CD1c-positive myeloid dendritic cell (primary cell): ENCODE results near the gene PDE4A.
"Not testable (repeated sequence)": the region's sequence is repeated elsewhere in the genome, so short reads cannot be mapped to it uniquely, and the experiment has no call there.

Source experiments
- DNase-seq: peaks from one replicate; pipeline ENCODE4 v3.0.0-alpha.2; 2016; ENCODE audit errors: extremely low spot score

The PDE4A gene

GRCh38 chr19:10462042-10462441 lies 41.7 kb downstream of the PDE4A start:
- not testable (repeated sequence) for DNase-seq

- no peak for DNase-seq
Observed at GRCh38 chr19:10462557-10462956, 42.2 kb downstream of the PDE4A start.

- DNase-seq: no peak
Observed at GRCh38 chr19:10464456-10464855, 44.1 kb downstream of the PDE4A start.

GRCh38 chr19:10467104-10467706 lies 46.9 kb downstream of the PDE4A start:
- no peak for DNase-seq

- no peak for DNase-seq
Observed at GRCh38 chr19:10468133-10468532, 47.8 kb downstream of the PDE4A start.

- DNase-seq: peak; percentile 37
Observed at GRCh38 chr19:10471909-10472308, 51.6 kb downstream of the PDE4A start.

- DNase-seq: no peak
Observed at GRCh38 chr19:10473192-10473591, 52.9 kb downstream of the PDE4A start.

GRCh38 chr19:10474962-10475451 lies 54.7 kb downstream of the PDE4A start:
- DNase-seq: no peak

GRCh38 chr19:10478476-10478875 lies 58.1 kb downstream of the PDE4A start:
- DNase-seq: no peak

- DNase-seq: peak; percentile 91
Observed at GRCh38 chr19:10478903-10479384, 58.6 kb downstream of the PDE4A start.

- no peak for DNase-seq
Observed at GRCh38 chr19:10486551-10486950, 66.2 kb downstream of the PDE4A start.

GRCh38 chr19:10491472-10492047 lies 71.2 kb downstream of the PDE4A start:
- DNase-seq: no peak

GRCh38 chr19:10497371-10497770 lies 77.0 kb downstream of the PDE4A start:
- no peak for DNase-seq

GRCh38 chr19:10499550-10500246 lies 79.4 kb downstream of the PDE4A start:
- no peak for DNase-seq

GRCh38 chr19:10500247-10500592 lies 79.9 kb downstream of the PDE4A start:
- DNase-seq: no peak

- DNase-seq: peak; percentile 68
Observed at GRCh38 chr19:10501971-10502523, 81.7 kb downstream of the PDE4A start.

- peak; percentile 94 for DNase-seq
Observed at GRCh38 chr19:10502524-10503001, 82.2 kb downstream of the PDE4A start.

GRCh38 chr19:10503002-10503789 lies 82.9 kb downstream of the PDE4A start, which contains the start of gene KEAP1:
KEAP1 (minus strand) TSS chr19:10503356; CDS start chr19:10500033, 3,323 bp downstream.
- DNase-seq: no peak

GRCh38 chr19:10505583-10506229 lies 85.4 kb downstream of the PDE4A start:
- DNase-seq: peak; percentile 85

- DNase-seq: no peak
Observed at GRCh38 chr19:10508036-10508435, 87.7 kb downstream of the PDE4A start.

- DNase-seq: no peak
Observed at GRCh38 chr19:10508707-10509106, 88.4 kb downstream of the PDE4A start.
